DMS53 treated with DMSO at 0.1 percent for 48 hours (cell line): ENCODE measurements around the gene PDZD4.

ENCODE experiments used
- DNase-seq: peaks from one replicate; lab custom pipeline; 2025; ENCODE audit not compliant: unreplicated experiment; lab: John Stamatoyannopoulos, UW

The PDZD4 gene

DNA sequence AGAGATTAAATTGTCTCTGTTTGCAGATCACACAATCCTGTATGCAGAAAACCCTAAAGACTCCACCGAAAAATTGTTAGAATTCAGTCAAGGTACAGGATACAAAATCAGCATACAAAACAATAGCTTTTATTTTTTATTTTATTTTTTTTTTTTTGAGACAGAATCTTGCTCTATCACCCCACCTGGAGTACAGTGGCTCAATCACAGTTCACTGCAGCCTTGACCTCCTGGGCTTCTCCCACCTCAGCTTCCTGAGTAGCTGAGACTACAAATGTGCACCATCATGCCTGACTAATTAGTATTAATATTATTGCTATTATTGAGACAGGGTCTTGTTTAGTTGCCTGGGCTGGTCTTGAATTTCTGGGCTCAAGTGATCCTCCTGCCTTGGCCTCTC, 75.2 kb downstream of the PDZD4 start:
- DNase-seq, result no peak
